ENCODE measurements around the gene USP9X. TPM values are rescaled to one million over a fixed set of nuclear protein-coding genes. Genes with fewer than 3 reads are reported as not detected.

The USP9X gene
- total and polyA plus RNA-seq, 2 of the 8 experiments (the other 6 are each of a cell fraction or from before 2014, with no cell fraction given): 79.2 to 300 TPM

- Histone ChIP-seq H3K56ac (replicated peaks; ENCODE audit: insufficient read length, low read depth, low read length) (no peak overlapping the region), H4K8ac (ENCODE audit: extremely low read depth, insufficient read depth, low read length) (no peak overlapping the region), H3K9ac (replicated peaks in 1 of 4; ENCODE audit: extremely low read depth in 1 of 4, low read depth in 3 of 4, low read length in 3 of 4) (no peak overlapping the region), H3K23ac (ENCODE audit: insufficient read length) (no peak overlapping the region), H3K79me1 (ENCODE audit: low read depth, low read length) (no peaks in the 10 kb centered on the region), H2BK5ac (ENCODE audit: low read depth, low read length) (no peak overlapping the region), H3K14ac (ENCODE audit: insufficient read length) (no peak overlapping the region), H3K4me2 (ENCODE audit: insufficient read depth in 1 of 2, low read depth in 2 of 2, low read length in 2 of 2) (no peak overlapping the region), H2AK5ac (ENCODE audit: low read depth, low read length) (no peak overlapping the region), H3K27ac (ENCODE audit: low read depth, low read length) (no peak overlapping the region), H4K91ac (replicated peaks; ENCODE audit: insufficient read length, low read length) (no peak overlapping the region), H2BK120ac (replicated peaks; ENCODE audit: low read depth, low read length) (no peak overlapping the region), H4K5ac (ENCODE audit: insufficient read length, low read depth, low read length) (no peak overlapping the region), H3K4me3 (ENCODE audit: extremely low read depth in 1 of 4, insufficient read depth in 2 of 4, low read depth in 3 of 4, low read length in 4 of 4) (no peak overlapping the region), H3K23me2 (ENCODE audit: low read depth, low read length) (no peaks in the 10 kb centered on the region), H3K9me3 (ENCODE audit: insufficient read depth in 2 of 2, low read depth in 1 of 2, low read length in 1 of 2) (no peaks in the 10 kb centered on the region), H3K18ac (ENCODE audit: extremely low read depth, low read length) (no peak overlapping the region), H3K27me3 (replicated peaks in 1 of 4; ENCODE audit: control insufficient read depth in 3 of 4, extremely low read depth in 1 of 4, insufficient read depth in 3 of 4, low read length in 3 of 4) (no peaks in the 10 kb centered on the region), H3K36me3 (ENCODE audit: control insufficient read depth in 2 of 4, insufficient read depth in 4 of 4, low read length in 3 of 4) (no peaks in the 10 kb centered on the region), H2BK20ac (ENCODE audit: low read length) (no peak overlapping the region), H2BK12ac (ENCODE audit: low read depth, low read length) (no peak overlapping the region), H3K4ac (replicated peaks; ENCODE audit: insufficient read length, low read depth, low read length) (no peak overlapping the region), H2AFZ (ENCODE audit: low read length) (no peak overlapping the region), H4K20me1 (replicated peaks in 1 of 2; ENCODE audit: control insufficient read depth in 1 of 2, insufficient read depth in 2 of 2, low read length in 2 of 2) (no peaks in the 10 kb centered on the region), H3K4me1 (replicated peaks in 1 of 4; ENCODE audit: control insufficient read depth in 3 of 4, insufficient read depth in 4 of 4, low read length in 3 of 4) (no peaks in the 10 kb centered on the region; a peak in 1 of 7 replicates), H3K79me2 (ENCODE audit: control insufficient read depth in 1 of 2, insufficient read depth in 2 of 2, low read length in 2 of 2) (no peaks in the 10 kb centered on the region), H2BK15ac (ENCODE audit: low read length) (no peak overlapping the region)
- WGBS, 2 experiments (ENCODE audit: extremely low coverage in 1 of 2, insufficient coverage in 1 of 2, insufficient read length in 1 of 2, insufficient replicate concordance in 2 of 2, low coverage in 1 of 2, low lambda C conversion rate in 2 of 2, missing lambda C conversion rate in 1 of 2): 93% methylated on average over 1 of the region's 1 CpG; no CpG with 5 or more reads in 1 of the 2 experiments
- ChIA-PET POLR2A (ENCODE audit: partially characterized antibody) (interaction anchor here (1.1 kb wide), 1 partner anchor 34 kb away, joined by 3 read pairs; the partner anchor contains the start of gene USP9X), CTCF (ENCODE audit: partially characterized antibody) (no interaction called here)
- FAIRE-seq: no peak
- TF ChIP-seq RAD21 (IDR thresholded peaks at IDR 0.05 in 1 of 2, conservative IDR thresholded peaks at IDR 0.05 in 1 of 2; ENCODE audit: low read depth in 2 of 2, low read length in 2 of 2) (no peak), TAF7 (optimal IDR thresholded peaks at IDR 0.05; ENCODE audit: borderline replicate concordance, low read depth, low read length) (no peak), MAFK (IDR thresholded peaks at IDR 0.05; ENCODE audit: low read depth, low read length) (no peak), POU5F1 (IDR thresholded peaks at IDR 0.05; ENCODE audit: low read depth, low read length) (no peak), ATF3 (IDR thresholded peaks at IDR 0.05; ENCODE audit: insufficient read depth, low read depth, low read length) (no peak), TAF1 (IDR thresholded peaks at IDR 0.05; ENCODE audit: low read depth, low read length) (no peak), SAP30 (IDR thresholded peaks at IDR 0.05; ENCODE audit: insufficient read depth, insufficient replicate concordance, low read length) (no peak)
- no peak for DNase-seq (ENCODE audit: low read depth in 1 of 2, low spot score in 2 of 2)
Measured at GRCh38 chrX:41051288-41051687, 34.0 kb upstream of the USP9X start.

All from H1 (cell line).